HG02885 (cell line): ENCODE results near the gene VWA5B2.

ENCODE experiments used
- ATAC-seq: cut with Tn5 transposase; IDR thresholded peaks from one replicate; pipeline ENCODE4 v1.9.1; 2021; ENCODE audit warnings: mild to moderate bottlenecking; ENCODE audit not compliant: unreplicated experiment, poor library complexity

The VWA5B2 gene

GRCh38 chr3:184229394-184230080 lies at the start of gene VWA5B2:
TSS of gene VWA5B2 (plus strand) at chr3:184229585. CDS start at chr3:184230529, 944 bp downstream.
- peak; percentile 65 for ATAC-seq

DNA sequence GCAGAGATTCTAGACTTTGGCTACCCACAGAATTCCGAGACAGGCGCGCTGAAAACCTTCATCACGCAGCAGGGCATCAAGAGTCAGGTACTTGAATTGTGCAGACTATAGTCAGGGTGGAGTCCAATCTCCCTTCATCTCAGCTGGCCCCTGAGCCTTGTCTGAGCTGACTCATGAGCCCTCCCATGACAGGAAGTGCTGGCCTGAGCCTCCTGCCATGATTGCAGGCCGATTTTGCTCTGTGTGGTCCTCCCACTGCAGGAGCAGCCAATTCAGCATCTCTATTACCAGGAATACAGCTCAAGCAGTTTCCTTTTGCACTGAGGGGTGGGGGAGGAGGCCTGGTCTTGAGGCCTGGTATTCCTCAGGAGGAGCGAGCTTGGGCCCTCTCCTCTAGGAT lies 49.2 kb upstream of the VWA5B2 start:
- ATAC-seq = no peak

- ATAC-seq = no peak
Observed at GRCh38 chr3:184181596-184181995, 47.8 kb upstream of the VWA5B2 start.

GRCh38 chr3:184183679-184184078 lies 45.7 kb upstream of the VWA5B2 start:
- ATAC-seq = no peak

GRCh38 chr3:184184546-184185230 lies 44.7 kb upstream of the VWA5B2 start:
- ATAC-seq = no peak

DNA sequence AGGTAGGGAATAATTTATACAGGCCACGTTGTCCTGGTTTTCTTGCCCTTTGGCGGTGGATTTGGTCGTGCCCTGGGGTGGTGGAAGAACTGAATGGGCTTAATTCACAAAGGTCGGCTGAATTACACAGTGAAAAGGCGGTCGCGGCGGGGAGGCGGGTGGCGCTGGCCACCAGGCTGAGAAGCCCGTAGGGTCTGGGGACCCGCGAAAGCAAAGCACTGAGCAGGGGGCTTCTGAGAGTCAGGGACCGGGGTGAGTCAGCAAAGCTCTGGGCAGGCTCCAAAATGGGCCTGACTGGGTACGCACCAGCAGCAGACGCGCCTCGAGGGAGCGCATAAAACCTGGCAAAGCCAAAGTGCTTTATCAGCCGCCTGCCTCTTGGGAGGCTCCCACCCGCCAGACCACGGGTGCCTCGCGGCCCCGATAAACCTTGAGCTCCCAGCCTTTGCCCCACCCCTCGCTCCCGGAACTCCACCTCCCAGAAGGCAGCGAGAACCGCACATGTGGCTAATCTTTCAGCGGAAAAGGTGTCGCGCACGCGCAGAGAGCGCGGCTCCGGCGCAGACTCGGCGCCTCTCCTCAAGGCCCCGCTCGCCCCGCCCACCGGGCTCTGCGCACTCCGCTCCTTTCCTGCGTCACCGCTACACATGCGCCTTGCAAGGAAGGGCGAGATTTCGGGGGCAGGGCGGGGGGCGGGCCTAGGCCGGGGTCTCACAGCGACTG lies 43.8 kb upstream of the VWA5B2 start:
- peak; percentile 94 for ATAC-seq

GRCh38 chr3:184186184-184186901 lies 43.0 kb upstream of the VWA5B2 start, which contains the start of gene ABCF3:
TSS of gene ABCF3 (plus strand) at chr3:184186199. CDS start at chr3:184186208, 9 bp downstream.
- peak; percentile 23 for ATAC-seq

- ATAC-seq = no peak
Observed at GRCh38 chr3:184186902-184187207, 42.5 kb upstream of the VWA5B2 start.

GRCh38 chr3:184188080-184188479 lies 41.3 kb upstream of the VWA5B2 start:
- no peak for ATAC-seq

DNA sequence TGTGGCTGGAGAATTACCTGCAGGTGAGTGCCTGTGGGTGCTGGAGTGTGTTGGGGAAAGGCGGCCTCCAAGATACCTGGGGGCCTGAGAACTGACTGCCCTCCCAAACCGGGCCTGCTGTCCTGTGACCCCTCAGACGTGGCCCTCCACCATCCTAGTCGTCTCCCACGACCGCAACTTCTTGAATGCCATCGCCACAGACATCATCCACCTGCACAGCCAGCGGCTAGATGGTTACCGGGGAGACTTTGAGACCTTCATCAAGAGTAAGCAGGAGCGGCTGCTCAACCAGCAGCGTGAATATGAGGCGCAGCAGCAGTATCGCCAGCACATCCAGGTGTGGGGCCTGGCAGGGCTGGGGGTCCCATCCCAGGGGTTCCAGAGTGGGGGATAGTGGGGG lies 40.0 kb upstream of the VWA5B2 start:
- no peak for ATAC-seq

GRCh38 chr3:184192889-184193288 lies 36.5 kb upstream of the VWA5B2 start:
- ATAC-seq = no peak

DNA sequence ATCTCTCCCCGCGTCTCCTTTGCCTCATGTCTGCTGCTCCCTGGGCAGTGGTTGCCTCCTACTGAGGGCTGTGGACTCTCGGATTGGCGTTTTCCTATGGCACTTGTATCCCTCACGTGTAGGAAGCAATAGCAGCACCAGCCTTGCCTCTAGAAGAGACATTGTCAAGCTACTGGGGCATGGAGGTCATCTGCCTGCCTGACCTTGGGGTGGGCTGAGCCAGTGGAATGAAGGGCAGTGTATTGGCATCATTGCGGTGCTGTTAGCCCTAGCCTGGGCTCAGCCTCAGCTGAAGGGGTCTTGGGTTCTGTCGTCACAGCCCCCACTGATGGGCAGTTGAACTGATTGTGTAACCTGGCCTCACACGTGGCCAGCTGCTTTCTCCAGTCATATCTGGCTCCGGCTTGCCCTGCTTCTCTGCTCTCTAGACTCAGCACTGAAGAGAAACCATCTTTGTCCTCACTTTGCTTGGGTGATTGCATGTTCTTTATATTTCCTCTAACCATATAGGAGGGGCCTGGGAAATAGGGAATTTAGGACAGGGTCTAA lies 35.3 kb upstream of the VWA5B2 start:
- ATAC-seq = no peak

DNA sequence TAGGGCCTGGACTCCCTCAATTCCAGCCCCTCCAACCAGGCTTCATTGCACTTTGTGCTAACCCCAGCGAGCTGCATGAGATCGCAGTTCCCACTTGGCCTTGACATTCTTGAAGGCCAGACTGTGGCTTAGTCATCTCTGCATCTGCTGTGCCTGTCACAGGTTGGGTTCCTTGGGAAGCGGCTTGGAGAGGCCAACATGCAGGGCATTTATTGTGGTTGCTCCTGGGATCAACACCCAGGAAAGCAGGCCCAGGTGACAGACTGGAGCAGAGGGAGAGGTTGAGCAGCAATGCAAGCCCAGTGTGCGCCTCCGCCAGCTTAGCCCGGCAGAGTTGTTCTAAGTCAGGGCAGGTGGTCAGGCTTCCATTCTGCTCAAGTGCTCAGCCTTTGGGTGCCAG lies 32.8 kb upstream of the VWA5B2 start:
- ATAC-seq = no peak

GRCh38 chr3:184198509-184198908 lies 30.9 kb upstream of the VWA5B2 start:
- ATAC-seq = no peak

DNA sequence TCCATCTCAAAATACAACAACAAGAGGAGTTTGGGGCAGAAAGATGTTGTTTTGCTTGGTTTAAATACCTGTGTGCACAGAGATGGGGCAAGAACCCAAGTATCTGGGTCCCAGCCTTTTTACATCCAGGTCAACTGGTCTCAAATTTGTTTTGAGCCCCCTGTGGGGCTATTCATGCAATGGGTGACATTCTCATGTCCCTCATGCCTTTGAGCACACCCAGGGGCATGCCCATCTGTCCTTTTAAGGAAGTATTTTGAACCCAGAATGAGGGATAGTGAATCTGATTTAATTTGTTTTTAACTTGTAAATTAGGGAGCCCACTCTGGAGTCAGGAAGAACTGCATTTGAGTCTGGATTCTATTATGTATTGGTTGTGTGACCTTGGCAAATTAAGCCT lies 28.6 kb upstream of the VWA5B2 start:
- no peak for ATAC-seq

DNA sequence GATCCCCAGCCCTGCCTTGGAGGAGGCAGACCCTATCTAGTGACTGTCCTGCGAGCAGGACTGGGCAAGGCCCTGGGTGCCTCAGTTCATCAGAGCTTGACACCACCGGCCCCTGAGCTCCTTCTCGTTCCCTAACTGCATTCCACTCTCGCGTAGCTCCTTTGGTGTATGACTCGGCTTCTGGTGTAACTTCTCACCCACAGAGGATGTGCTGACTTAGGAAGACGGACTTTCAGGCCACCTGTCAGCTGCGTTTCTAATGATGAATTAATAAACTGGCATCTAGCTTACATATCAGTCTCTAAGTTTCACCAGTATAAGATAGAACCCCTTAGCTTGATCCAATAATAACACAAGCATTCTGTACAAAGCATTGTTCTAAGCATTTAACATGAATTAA lies 25.9 kb upstream of the VWA5B2 start:
- ATAC-seq = no peak

DNA sequence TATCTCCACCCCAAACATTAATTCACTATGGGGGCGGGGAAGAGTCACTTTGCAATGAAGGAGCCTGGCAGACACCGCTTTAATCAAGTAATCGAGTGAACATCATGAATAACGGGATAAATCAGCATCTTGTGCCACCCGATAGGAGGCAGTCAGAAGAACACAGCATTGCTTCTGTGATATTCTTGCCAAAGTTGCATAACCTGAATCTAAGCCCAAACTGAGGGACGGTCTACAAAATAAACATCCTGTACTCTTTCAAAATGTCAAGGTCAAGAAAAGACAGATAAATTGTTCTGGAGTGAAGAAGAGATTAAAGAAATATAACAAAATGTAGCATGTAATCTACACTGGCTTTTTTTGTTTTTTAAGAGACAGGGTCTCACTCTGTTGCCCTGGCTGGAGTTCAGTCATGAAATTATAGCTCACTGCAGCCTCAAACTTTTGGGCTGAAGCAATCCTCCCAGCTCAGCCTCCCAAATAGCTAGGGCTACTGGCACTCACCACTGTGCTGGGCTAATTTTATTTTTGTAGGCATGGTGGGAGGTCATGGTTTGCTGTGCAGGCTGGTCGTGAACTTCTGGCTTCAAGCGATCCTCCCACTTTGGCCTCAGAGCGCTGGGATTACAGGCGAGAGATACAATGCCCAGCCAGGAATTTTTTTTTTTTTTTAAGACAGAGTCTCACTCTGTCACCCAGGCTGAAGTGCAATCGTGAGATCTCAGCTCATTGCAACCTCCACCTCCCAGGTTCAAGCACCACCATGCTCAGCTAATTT lies 20.1 kb upstream of the VWA5B2 start:
- no peak for ATAC-seq

DNA sequence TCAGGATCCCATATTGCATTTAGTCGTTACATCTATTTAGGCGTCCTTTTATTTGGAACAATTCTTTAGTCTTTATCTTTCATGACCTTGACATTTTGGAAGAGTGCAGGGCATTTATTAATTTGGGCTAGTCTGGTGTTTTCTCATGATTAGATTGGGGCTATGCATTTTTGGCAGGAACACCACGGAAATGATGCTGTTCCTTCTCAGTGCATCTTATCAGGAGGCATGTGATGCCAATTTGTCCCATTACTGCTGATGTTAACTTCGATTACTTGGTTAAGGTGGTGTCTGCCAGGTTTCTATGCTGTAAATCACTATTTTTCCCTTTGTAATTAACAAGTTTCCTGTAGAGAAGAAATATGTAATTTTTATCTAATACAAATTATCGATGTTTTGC lies 18.1 kb upstream of the VWA5B2 start:
- ATAC-seq = no peak

GRCh38 chr3:184211718-184212117 lies 17.7 kb upstream of the VWA5B2 start:
- ATAC-seq = no peak

DNA sequence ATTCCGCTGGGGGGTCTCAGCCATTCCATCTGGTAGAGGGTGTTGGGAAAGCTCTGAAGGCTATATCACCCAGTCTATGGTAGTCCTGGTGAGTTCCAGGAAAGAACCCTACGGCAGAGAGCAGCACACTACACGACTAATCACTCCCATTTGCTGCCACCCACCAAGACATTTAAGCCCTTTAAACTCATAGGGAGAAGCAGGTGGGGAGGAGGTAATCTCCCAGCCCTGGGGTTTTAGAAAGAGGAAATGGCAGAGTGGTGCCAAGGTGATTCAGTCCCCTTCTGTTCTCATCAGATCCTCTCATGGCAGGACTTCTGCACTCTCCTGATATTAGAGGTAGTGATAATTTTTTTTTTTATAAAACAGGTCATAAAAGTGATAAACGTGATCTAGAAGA lies 10.6 kb upstream of the VWA5B2 start:
- no peak for ATAC-seq
